LNCaP clone FGC (cell line): ENCODE data around the gene ESPN.

ENCODE experiments used
- DNase-seq: peaks from one replicate; pipeline ENCODE4 v3.0.0-alpha.2; 2011; ENCODE audit warnings: low read depth
- H3K4me3 ChIP-seq: 2 replicates; pipeline ENCODE4 v1.5.1; 2011; ENCODE audit warnings: mild to moderate bottlenecking, low read depth, low read length, control low read depth
- TF ChIP-seq, protein P1 (sequence below): IDR thresholded peaks from 2 replicates; pipeline ENCODE4 v1.5.1; 2012; ENCODE audit warnings: mild to moderate bottlenecking; ENCODE audit not compliant: control insufficient read depth, insufficient read depth; ENCODE audit errors: extremely low read depth

ESPN gene

DNA sequence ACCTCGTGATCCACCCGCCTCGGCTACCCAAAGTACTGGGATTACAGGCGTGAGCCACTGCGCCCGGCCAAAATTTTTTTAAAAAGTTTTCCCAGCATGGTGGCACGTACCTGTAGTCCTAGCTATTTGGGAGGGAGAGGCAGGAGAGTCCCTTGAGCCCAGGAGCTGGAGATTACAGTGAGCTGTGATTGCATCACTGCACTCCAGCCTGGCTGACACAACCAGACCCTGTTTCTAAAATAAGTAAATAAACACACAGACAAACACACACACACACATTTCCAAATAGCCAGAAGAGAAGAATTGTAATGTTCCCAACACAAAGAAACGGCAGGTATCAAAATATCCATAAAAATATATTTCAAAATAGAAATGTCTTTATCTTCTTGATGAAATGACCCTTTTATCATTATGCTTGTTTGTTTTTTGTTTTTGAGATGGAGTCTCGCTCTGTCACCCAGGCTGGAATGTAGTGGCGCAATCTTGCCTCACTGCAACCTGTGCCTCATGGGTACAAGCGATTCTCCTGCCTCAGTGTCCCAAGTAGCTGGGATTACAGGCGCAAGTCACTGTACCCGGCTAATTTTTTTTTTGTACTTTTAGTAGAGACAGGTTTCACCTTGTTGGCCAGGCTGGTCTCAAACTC lies 14.2 kb upstream of the ESPN start:
- TF ChIP-seq, protein P1, sequence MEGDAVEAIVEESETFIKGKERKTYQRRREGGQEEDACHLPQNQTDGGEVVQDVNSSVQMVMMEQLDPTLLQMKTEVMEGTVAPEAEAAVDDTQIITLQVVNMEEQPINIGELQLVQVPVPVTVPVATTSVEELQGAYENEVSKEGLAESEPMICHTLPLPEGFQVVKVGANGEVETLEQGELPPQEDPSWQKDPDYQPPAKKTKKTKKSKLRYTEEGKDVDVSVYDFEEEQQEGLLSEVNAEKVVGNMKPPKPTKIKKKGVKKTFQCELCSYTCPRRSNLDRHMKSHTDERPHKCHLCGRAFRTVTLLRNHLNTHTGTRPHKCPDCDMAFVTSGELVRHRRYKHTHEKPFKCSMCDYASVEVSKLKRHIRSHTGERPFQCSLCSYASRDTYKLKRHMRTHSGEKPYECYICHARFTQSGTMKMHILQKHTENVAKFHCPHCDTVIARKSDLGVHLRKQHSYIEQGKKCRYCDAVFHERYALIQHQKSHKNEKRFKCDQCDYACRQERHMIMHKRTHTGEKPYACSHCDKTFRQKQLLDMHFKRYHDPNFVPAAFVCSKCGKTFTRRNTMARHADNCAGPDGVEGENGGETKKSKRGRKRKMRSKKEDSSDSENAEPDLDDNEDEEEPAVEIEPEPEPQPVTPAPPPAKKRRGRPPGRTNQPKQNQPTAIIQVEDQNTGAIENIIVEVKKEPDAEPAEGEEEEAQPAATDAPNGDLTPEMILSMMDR, result no peak
- no peak for DNase-seq
- no peak overlapping the region for H3K4me3 ChIP-seq

DNA sequence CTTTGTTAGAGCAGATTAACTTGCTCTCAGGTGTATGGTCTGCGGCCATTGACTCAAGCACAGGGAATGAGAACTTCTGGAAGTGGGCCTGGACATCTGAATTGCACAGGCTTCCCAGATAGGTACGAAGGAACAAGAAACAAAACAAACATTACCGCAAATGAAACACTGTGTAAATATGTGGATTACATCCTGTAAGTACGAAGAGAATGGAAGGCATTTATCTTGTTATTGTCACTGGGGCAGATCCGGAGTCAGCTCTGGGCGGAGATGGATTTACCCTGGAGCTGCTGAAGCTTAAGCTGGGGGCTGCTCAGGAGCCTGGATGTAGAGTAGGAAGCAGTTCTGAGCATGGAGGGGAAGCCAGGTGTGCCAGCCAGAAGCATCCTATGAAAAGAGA lies 11.7 kb upstream of the ESPN start:
- TF ChIP-seq, protein P1, result no peak
- DNase-seq, result peak; percentile 67
- no peak overlapping the region for H3K4me3 ChIP-seq

DNA sequence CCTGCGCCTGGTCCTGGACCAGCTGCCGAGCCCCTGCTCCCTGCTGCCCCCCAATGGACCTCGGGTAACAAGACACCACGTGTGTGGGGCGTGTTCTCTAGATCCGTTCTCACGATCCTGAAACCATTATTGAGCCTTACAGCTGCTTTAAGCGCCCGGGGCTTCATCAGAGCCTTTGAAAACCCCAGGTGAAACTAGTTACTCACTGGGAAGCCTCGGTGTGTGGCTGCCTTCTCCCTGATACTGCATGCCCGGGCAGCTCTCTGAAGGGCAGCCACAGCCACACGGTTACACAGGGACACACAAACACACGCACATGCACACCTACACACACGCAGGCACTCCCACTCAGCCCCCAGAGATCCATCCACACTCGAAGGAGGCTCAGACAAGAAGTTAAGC lies 10.1 kb upstream of the ESPN start:
- TF ChIP-seq, protein P1, result peak; percentile 31; the same call in 1 of the 2 replicates
- no peak overlapping the region for H3K4me3 ChIP-seq
- DNase-seq, result no peak

DNA sequence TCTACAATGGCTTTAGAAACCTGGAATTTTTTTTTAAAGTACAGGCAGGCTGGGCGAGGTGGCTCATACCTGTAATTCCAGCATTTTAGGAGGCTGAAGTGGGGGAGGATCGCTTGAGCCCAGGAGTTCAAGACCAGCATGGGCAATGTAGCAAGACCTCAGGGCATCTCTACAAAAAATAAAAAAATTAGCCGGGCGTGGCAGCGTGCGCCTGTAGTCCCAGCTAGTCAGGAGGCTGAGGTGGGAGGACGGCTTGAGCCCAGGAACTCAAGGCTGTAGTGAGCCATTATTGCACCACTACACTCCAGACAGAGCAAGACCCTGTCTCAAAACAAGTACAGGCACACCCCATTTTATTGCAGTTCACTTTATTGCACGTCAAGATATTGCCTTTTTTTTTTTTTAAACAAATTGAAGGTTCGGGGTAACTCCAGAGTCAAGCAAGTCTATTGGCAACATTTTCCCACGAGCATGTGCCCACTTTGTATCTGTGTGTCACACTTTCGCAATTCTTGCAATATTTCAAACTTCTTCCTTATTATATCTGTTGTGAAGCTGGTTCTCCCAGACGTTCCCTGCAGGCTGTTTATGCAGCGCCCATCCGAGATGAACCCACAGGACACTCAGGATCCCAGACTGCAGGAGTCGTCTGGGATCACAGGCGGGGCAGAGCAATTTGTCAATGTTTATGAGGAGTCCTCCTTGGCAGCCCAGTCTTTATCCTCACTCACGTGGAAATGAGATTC lies 9.5 kb upstream of the ESPN start:
- no peak overlapping the region for H3K4me3 ChIP-seq
- DNase-seq, result no peak
- TF ChIP-seq, protein P1, result no peak

DNA sequence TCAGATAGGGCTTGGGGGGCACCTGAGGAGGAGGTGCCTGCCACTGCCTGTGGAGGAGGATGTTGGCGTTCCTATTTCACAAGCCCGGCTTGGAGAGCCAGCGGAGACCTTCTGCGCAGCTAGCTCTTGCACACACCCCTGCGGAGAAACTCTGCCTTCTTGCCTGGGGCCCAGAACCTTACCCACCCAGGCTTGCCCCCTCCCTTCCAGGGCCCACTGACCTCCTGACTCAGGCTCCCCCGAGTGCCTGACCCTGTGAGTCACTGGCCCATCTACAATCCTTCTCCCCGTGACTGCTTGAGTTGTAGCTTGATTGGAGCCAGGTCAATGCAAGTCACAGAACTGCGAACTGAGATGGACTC lies 8.3 kb upstream of the ESPN start:
- DNase-seq, result no peak
- H3K4me3 ChIP-seq, result no peak overlapping the region
- TF ChIP-seq, protein P1, result no peak

DNA sequence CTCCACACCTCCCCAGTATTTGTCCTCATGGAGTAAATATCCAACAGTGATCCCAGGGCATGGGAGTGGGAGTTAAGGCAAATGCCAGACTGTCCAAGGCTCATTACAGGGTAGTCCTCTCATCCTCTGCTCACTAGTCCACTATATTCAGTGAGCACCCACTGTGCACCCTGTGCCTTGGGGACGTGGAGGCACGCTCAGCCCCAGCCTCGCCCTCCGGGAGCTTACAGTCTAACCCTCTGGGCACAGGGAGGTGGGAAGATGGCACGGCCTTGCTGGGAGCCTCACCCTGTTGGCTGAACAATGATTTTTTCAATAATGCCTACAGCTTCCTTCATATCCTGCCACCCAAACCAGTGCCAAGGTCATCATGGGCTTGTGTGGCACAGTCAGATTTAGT lies 7.7 kb upstream of the ESPN start:
- TF ChIP-seq, protein P1, result no peak
- no peak overlapping the region for H3K4me3 ChIP-seq
- DNase-seq, result no peak
